ACC112 (cell line): ENCODE measurements around the gene MNAT1.

Source experiments
- H2AFZ ChIP-seq: fragments of 200-600 bp; sonication (generic); one replicate; pipeline ENCODE4 v1.6.0; 2017; ENCODE audit warnings: antibody characterized with exemption, low read length; ENCODE audit not compliant: unreplicated experiment
- H3K27ac ChIP-seq: fragments of 200-600 bp; sonication (generic); 2 replicates; pipeline ENCODE4 v1.5.1; 2014; ENCODE audit warnings: low read depth, mild to moderate bottlenecking, antibody characterized with exemption, low read length, moderate library complexity
- H3K27me3 ChIP-seq: fragments of 200-600 bp; sonication (generic); 2 replicates; pipeline ENCODE4 v1.6.1; 2014; ENCODE audit warnings: mild to moderate bottlenecking, antibody characterized with exemption, low read length, moderate library complexity, mixed read lengths; ENCODE audit not compliant: insufficient read depth
- H3K36me3 ChIP-seq: fragments of 200-600 bp; sonication (generic); 2 replicates; pipeline ENCODE4 v1.6.1; 2016; ENCODE audit warnings: mild to moderate bottlenecking, antibody characterized with exemption, low read length, moderate library complexity, mixed read lengths; ENCODE audit not compliant: insufficient read depth
- H3K4me1 ChIP-seq: fragments of 200-600 bp; sonication (generic); one replicate; pipeline ENCODE4 v1.6.1; 2016; ENCODE audit warnings: low read length, mixed read lengths; ENCODE audit not compliant: insufficient read depth, unreplicated experiment, control insufficient read depth
- H3K4me3 ChIP-seq: fragments of 200-600 bp; sonication (generic); 2 replicates; pipeline ENCODE4 v1.5.1; 2014; ENCODE audit warnings: mild to moderate bottlenecking, low read depth, low read length
- H3K79me2 ChIP-seq: fragments of 200-600 bp; sonication (generic); one replicate; pipeline ENCODE4 v1.6.0; 2016; ENCODE audit warnings: low read length; ENCODE audit not compliant: control insufficient read depth, unreplicated experiment, insufficient read depth

The MNAT1 gene

DNA sequence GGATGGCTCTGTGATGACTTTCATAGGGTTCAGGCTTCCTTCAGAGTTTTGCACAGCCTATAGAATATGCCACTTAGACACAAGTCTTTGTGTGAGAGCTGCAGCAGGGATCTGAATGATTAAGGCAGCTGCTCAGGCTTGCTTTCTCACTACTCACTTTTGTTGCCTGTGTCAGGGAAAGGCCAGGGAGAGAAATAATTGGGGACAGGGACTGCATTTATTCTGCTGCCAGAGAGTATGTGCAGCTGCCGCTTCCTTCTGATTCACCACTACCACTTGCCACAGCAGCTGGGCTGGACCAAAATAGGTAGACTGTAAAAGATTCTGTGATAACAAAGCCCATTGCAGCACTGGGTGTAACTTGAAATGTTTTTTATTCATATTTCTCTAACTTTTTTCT, 196.7 kb downstream of the MNAT1 start:
- Histone ChIP-seq H3K36me3 (0 out of 2 replicates have a peak, but pooled peaks cover 3% of the 10 kb centered on the region), H3K4me3 (no peak overlapping the region), H2AFZ (no peak overlapping the region), H3K27ac (no peak overlapping the region), H3K4me1 (no peaks in the 10 kb centered on the region), H3K79me2 (no peaks in the 10 kb centered on the region), H3K27me3 (no peaks in the 10 kb centered on the region)

DNA sequence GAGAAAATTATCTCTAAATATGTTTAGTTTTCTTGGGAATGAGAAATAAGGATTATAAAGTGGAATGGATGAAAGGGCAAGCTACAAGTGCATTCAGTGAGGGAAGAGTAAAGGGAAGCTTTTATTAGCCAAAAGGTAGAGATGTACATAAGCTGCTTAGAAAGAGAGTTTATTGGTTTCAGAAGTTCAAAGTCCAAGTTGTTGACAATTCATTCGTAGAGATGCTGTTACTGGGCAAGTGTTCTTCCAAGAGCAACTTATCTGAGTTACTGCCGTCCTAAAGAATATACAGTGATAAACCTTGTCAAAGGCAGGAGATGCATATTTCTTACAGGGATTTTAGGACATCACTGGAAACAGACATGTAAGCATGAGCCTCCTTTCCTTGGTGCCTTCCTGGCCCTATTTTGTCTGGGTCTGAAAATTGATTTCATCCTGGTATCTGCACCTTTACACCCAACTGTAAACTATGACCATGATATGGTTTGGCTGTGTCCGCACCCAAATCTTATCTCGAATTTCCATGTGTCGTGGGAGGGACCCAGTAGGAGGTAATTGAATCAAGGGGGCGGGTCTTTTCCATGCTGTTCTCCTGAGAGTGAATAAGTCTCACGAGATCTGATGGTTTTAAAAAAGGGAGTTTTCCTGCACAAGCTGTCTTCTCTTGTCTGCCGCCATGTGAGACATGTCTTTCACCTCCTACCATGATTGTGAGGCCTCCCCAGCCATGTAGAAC, 199.5 kb downstream of the MNAT1 start:
- Histone ChIP-seq H2AFZ (no peak overlapping the region), H3K4me3 (no peak overlapping the region), H3K4me1 (no peaks in the 10 kb centered on the region), H3K79me2 (no peaks in the 10 kb centered on the region), H3K36me3 (0 out of 2 replicates have a peak, but pooled peaks cover 3% of the 10 kb centered on the region), H3K27me3 (no peaks in the 10 kb centered on the region), H3K27ac (no peak overlapping the region)

DNA sequence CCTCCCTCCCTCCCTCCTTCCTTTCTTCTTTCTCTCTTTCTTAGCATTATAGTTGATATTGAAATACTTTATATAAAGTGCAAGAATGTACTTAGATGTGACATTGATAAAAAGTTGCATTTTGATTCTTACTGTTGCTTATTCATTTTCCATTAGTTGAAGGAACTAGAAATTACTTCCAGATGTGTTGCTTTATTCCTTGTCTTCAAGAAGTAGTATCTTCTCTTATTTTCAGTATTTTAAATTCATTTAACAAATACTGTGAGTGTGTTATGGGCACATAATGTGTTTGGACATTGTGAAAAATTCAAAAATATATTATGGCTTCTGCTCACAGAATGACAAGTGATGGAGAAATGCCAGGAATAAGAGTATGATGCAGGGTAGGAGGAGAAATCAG, 200.8 kb downstream of the MNAT1 start:
- H3K27ac ChIP-seq: no peak overlapping the region
- no peak overlapping the region for H3K4me3 ChIP-seq
- no peaks in the 10 kb centered on the region for H3K4me1 ChIP-seq
- no peaks in the 10 kb centered on the region for H3K27me3 ChIP-seq
- H3K36me3 ChIP-seq: 0 out of 2 replicates have a peak, but pooled peaks cover 3% of the 10 kb centered on the region
- no peak overlapping the region for H2AFZ ChIP-seq
- H3K79me2 ChIP-seq: no peaks in the 10 kb centered on the region

DNA sequence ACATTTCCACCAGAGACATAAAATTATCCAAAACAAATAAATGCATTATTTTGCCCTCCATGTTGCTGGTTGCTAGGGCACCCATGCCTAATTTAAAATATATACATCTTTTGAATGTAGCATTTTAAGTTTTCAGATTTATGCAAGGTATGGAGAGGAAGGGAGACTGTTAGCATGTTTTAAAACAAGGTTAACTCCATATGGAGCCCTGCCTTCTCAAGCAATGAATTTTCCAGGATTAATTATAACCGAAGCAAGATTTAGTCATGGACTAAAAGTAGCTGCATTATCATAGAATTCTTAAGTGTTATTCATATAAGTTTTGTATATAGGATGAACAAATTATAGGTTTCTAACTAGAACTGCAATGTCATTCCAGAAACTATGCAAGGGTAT, 209.1 kb downstream of the MNAT1 start:
- no peaks in the 10 kb centered on the region for H3K36me3 ChIP-seq
- no peaks in the 10 kb centered on the region for H3K4me1 ChIP-seq
- no peak overlapping the region for H3K27ac ChIP-seq
- H3K4me3 ChIP-seq: no peak overlapping the region
- no peak overlapping the region for H2AFZ ChIP-seq
- no peaks in the 10 kb centered on the region for H3K27me3 ChIP-seq
- H3K79me2 ChIP-seq: no peaks in the 10 kb centered on the region

DNA sequence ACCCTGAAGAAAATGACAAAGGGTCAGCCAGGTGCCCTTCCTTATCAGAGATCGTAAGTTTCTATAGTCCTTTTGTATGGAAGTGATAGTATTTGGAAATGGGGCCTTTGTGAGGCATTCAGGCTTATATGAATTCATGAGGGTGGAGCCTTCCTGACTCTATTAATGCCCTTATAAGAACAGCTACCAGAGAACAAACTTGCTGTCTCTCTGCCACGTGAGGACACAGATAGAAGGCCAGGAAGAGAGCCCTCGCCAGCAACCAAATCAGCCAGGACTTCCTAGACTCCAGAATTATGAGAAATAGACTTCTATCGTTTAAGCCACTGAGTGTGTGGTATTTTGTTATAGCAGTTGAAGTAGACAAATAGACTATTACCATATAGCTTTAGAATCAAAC, 209.6 kb downstream of the MNAT1 start:
- Histone ChIP-seq H3K27me3 (no peaks in the 10 kb centered on the region), H3K36me3 (no peaks in the 10 kb centered on the region), H3K4me1 (no peaks in the 10 kb centered on the region), H3K4me3 (no peak overlapping the region), H3K79me2 (no peaks in the 10 kb centered on the region), H2AFZ (no peak overlapping the region), H3K27ac (no peak overlapping the region)

DNA sequence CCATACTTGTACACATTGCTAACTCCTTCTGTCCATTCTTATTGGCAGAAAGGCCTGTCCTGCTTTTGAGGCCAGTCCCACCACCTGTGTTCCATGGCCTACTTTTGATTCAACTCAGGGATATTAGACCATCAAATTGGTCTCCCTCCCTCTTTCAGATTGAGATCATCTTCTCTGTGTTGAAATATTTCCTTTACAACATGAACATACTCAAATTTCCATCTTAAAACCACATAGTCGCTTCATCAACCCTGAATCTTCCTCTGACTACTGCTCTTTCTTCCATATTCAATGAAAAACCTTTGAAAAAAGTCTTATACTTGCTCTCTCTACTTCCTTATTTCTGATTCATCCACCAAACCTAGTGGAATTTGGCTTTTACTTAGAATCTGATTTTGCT, 211.4 kb downstream of the MNAT1 start:
- Histone ChIP-seq H3K27ac (no peak overlapping the region), H2AFZ (no peak overlapping the region), H3K4me1 (peaks cover 6% of the 10 kb centered on the region), H3K27me3 (no peaks in the 10 kb centered on the region), H3K79me2 (no peaks in the 10 kb centered on the region), H3K36me3 (no peaks in the 10 kb centered on the region), H3K4me3 (no peak overlapping the region)

DNA sequence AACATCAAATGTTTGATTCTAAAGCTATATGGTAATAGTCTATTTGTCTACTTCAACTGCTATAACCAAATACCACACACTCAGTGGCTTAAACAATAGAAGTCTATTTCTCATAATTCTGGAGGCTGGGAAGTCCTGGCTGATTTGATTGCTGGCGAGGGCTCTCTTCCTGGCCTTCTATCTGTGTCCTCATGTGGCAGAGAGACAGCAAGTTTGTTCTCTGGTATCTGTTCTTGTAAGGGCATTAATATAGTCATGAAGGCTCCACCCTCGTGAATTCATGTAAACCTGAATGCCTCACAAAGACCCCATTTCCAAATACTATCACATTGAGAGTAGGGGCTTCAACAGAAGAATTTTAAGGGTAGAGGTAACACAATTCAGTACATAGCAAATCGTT, 212.2 kb downstream of the MNAT1 start:
- Histone ChIP-seq H3K4me3 (no peak overlapping the region), H3K36me3 (no peaks in the 10 kb centered on the region), H3K27me3 (no peaks in the 10 kb centered on the region), H3K4me1 (peaks cover 14% of the 10 kb centered on the region), H2AFZ (no peak overlapping the region), H3K79me2 (no peaks in the 10 kb centered on the region), H3K27ac (no peak overlapping the region)

DNA sequence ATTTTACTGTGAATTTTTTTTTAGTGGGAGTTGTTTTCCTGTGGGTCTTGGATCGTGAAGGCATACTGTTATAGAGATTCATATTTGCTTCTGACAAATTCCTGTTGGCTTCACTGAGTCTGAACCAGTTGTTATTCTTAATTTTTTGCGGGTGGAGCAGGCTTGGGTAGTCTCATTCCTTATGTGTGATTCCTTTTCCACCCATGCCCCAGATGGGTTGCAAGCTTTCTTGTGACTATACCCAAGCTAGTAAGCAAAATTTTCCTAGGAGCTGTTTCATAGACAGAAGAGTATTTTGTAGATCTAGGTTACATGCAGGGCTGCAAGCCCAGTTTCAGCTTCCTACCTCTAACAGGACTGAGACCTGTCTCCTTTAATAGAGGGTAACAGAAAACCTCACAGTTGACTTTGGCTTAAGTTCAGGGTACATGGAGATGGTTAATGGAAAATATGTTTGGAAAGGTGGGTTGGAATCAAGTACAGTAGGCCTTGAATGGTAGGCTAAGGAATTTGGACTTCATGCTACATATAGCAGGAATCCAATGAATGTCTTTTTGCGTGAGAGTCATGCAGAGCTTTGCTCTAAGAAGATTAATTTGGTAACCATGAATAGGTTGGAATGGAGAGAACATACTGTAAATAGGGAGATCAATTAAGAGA, 217.3 kb downstream of the MNAT1 start:
- H3K4me1 ChIP-seq: peaks cover 16% of the 10 kb centered on the region

DNA sequence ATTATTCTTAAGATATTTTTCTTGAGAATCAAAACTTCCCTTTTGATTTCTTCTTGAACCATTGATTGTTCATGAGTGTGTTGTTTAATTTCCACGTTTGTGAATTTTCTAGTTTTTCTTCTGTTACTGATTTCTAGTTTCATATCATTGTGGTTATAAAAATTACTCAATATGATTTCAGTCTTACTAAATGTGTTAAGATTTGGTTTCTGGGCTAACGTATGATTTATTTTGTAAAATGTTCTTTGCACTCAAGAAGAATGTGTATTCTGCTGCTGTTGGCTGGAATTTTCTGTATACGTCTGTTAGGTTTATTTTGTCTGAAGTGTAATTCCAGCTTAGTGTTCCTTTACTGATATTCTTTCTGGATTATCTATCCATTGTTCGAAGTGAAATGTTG, 221.6 kb downstream of the MNAT1 start:
- peaks cover 6% of the 10 kb centered on the region for H3K79me2 ChIP-seq

More for the DNA sequence above, 217.3 kb downstream of the MNAT1 start:
- Histone ChIP-seq H3K36me3 (peaks cover 20% of the 10 kb centered on the region), H3K27me3 (no peaks in the 10 kb centered on the region), H3K4me3 (no peak overlapping the region), H3K79me2 (peaks cover 3% of the 10 kb centered on the region), H2AFZ (no peak overlapping the region), H3K27ac (peak overlapping the region; percentile 41; the same call in 1 of the 2 replicates)

DNA sequence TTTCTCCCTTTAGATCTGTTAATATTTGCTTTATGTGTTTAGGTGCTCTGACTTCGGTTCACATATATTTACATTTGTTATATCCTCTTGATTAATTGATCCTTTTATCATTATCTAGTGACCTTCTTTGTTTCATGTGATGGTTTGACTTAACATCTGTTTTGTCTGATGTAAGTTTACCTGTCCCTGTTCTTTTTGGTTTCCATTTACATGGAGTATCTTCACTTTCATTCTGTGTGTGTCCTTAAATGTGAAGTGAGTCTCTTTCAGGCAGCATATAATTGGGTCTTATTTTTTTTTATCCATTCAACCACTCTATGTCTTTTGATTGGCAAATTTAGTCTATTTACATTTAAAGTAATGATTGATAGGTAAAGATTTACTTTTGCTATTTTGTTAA, 222.1 kb downstream of the MNAT1 start:
- H3K36me3 ChIP-seq: peaks cover 24% of the 10 kb centered on the region
- H3K27ac ChIP-seq: no peak overlapping the region
- no peak overlapping the region for H2AFZ ChIP-seq
- peaks cover 6% of the 10 kb centered on the region for H3K79me2 ChIP-seq
- peaks cover 4% of the 10 kb centered on the region for H3K4me1 ChIP-seq
- no peaks in the 10 kb centered on the region for H3K27me3 ChIP-seq
- H3K4me3 ChIP-seq: no peak overlapping the region

More for the DNA sequence above, 221.6 kb downstream of the MNAT1 start:
- H3K4me1 ChIP-seq: peaks cover 8% of the 10 kb centered on the region
- H3K4me3 ChIP-seq: no peak overlapping the region
- no peak overlapping the region for H2AFZ ChIP-seq
- H3K27ac ChIP-seq: no peak overlapping the region
- no peaks in the 10 kb centered on the region for H3K27me3 ChIP-seq
- H3K36me3 ChIP-seq: peaks cover 24% of the 10 kb centered on the region

DNA sequence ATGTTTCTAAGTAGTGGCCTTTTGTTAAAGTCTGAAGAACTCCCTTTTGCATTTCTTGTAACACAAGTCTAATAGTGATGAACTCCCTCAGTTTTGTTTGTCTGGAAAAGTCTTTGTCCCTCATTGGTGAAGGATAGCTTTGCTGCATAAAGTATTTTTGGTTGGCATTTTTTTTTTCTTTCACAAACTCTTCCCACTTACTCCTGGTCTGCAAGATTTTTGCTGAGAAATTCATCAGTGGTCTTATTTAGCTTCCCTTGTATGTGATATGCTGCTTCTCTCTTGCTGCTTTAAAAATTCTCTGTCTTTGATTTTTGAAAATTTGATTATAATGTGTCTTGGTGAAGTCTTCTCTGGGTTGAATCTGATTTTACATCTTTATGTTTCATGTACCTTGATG, 223.6 kb downstream of the MNAT1 start:
- H3K27me3 ChIP-seq: no peaks in the 10 kb centered on the region
- H2AFZ ChIP-seq: no peak overlapping the region
- H3K79me2 ChIP-seq: peaks cover 6% of the 10 kb centered on the region
- peaks cover 24% of the 10 kb centered on the region for H3K36me3 ChIP-seq
- H3K4me1 ChIP-seq: no peaks in the 10 kb centered on the region
- H3K4me3 ChIP-seq: no peak overlapping the region
- H3K27ac ChIP-seq: no peak overlapping the region
